CD4-positive, alpha-beta T cell treated with Interleukin-4 for 4 hours (primary cell): ENCODE measurements around the gene DYNLT3.

Experiments
- DNase-seq: peaks from one replicate; pipeline ENCODE4 v3.0.0-alpha.2; 2020

DYNLT3 gene

DNA sequence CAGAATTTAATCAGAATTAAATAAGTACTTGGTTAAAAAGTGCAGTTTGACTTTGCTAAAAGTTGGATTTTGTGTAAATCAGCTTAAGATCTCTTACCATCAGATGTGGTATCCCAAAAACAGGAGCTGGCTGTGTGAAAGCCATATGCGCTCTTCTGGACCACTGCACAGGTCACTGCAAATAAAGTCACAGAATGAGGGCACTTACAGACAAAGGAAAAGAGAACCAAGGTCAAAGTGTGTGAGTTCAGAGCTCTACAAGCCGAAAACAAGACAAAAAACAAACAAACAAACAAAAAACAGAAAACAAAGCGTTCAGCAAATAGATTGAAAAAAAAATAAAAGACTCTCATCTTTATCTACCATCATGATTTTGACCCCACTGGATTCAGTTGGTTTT is 6.4 kb downstream of the DYNLT3 start:
- no peak for DNase-seq

DNA sequence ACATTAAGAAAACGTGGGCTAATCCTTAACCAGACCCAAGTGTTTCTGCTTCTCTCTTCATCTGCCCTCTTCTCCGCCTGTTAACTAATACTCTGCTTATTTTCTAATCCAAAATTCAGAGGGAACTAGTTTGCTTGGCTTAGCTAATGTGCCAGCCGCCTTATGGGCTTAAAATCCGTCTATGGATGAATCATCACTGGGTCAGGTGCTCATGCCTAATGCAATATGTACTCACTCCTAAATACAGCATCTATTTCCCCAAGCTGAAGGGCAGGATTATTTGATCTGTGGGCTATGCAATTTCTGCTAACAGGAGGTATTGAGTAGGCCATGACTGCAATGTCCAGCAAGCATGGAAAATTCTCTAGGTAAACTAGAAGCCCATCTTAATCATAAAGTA is 12.4 kb downstream of the DYNLT3 start:
- DNase-seq = no peak

DNA sequence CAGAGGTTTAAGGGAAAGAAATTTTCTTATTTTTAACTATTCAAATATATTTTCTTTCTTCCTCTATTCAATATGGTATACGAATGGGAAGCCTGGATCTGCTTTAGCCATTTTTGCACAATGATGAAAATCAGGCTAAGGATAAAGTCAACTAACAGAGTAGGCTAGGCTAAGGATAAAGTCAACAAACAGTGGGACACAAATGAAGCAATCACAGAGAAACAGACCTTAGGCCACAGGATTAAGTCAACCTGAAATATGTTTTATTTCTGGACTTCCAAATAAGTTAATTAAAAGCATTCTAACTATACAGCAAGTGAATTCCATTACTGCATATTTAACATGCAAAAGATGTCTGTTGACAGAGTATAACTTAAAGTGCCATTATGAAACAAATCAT is 17.0 kb downstream of the DYNLT3 start:
- DNase-seq = no peak

DNA sequence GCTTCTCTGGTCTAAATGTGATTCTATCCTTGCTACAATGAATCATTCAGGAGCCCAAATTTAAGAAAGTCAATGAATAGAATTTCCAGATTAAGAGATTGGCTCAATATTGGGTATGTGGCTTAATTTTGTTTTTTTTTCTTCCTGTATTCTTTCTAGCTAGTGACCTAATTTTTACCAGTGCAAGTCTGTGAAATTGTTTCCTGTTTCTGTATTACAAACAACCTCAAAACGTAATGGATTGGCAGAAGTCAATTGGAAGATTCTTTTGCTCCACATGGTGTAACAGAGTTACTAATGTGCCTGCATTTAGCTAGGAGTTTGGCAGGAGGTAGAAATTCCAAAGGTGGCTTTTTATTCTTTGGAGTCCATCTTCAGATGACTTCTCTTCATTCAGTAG is 17.6 kb downstream of the DYNLT3 start:
- no peak for DNase-seq

DNA sequence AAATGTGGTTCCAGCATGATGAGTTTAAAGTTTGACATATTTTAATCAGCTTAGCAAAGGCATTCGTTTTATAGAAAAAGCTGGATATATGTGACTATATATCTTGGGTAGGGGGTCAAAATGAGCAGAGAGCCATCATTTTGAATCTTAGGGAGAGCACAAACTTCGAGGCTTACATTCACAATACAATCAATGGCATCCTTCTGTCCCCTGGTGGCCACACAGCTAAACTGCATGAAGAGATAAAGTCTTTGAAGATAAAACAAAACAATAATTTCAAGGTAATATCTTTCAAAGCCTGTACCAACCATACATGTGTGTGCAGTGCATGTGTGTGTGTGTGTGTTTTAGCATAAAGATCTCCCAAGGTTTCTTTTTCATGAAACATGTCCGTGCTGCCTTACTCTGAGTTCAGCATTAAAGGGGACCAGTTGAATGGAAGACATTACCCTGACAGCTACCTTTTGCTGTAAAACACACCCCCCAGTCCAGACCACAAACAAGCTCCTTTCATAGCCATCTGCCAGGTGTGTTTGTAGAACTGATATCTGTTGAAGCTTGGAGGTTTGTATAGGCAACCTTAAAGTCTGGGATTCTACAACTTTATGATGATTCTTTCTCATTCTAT is 22.0 kb downstream of the DYNLT3 start:
- DNase-seq = peak; percentile 59

DNA sequence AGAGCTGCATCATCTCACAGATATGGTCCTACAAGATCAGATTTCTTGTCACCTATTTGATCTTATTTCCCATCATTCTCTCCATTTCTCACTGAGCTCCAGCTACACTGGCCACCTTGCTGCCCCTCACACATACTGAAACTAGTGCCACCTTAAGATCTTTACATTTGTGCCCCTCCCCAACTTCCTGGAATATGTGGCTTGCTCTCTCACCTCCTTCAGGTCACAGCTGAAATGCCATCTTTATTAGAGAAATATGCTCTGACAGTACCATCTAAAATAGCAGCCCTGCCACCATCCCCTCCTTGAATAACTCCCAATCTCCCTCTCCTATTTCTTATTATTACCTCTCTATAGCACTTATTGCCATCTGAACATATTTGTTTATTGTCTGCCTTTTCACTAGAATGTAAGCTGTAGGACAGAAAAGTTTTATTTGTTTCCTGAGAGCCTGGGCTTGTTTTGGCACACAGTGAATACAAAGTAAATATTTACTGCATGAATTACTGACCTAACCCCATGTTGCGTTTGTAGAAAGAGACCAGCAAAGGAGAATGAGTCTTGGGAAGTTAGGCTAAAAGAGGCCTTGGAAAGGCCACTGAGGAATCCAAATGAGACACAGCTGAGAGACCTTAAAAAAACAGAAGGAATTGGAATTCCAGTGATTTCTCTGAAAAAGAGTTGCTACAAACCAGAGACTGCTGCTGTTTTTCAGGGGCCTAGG is 22.7 kb downstream of the DYNLT3 start:
- DNase-seq = no peak

DNA sequence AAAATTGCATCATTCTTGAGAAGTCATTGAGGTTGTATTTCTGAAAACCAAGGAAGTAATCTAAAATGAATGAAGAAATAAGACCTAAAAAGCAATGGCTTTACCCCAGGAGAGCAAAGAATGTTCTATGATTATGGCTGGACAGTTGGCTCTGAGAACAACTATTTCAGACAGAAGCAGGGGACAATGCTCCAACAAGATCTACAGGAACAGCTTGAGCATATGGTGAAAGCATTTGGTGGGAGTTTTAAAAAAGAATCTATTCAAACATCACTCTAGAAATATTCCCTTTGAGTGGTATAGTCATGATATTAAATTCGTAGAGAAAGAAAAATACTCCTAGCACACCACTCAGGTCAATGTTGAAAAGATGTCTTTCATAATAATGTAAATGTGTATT is 26.7 kb downstream of the DYNLT3 start:
- DNase-seq = no peak

DNA sequence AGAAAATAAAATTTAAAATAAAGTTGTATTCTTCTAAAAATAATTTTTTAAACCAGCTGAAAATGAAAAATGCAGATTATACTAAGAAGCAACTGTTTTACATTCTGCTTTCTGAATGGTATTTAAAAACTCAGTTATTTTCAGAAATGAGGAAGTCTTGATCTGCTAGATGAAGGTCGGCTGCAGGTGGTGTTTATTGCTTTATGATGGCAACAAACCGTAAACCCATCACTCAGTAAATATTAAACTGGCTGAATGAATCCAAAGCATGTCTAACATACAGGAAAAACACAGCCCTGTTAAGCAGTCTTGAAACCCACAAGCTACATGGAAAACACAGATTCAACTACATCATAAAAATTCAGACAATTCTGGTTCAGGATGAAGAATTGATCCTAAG is 29.3 kb downstream of the DYNLT3 start:
- no peak for DNase-seq

DNA sequence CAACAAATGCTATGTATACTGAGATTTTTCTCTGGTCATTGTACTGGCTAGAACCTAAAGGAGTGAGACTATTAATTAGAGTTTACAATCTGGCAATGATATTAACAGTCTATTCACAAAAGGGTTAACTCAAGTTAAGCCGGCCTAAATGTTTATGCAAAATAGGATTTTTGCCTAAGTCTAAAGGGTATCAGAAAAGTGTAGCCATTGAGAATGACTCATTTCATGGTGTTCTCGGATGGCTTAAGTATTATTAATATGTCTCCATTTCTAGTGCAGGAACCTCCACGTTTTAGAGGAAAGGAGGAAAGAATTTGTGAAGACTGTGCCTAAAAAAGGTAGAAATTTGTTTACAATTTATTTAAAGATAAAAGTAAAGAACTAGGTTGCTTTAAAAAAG is 29.8 kb downstream of the DYNLT3 start:
- no peak for DNase-seq

DNA sequence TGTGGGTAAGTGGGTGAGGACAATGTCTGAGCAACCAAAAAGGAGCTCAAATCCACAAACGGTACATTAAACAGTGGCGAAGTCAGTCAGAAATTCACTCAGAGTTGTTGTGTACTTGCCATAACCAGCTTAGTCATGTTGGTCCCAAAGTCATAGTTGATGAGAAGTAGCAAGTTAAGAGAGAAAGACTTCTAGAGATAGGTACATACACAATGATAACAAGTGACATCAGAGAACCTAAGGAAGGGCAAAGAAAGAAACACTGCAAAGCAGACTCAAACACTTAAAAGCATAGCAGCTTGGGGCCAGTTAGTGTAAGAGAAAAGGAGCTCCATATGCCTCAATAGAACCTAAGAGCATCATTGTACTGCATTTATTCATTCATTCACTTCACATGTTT is 30.2 kb downstream of the DYNLT3 start:
- no peak for DNase-seq

DNA sequence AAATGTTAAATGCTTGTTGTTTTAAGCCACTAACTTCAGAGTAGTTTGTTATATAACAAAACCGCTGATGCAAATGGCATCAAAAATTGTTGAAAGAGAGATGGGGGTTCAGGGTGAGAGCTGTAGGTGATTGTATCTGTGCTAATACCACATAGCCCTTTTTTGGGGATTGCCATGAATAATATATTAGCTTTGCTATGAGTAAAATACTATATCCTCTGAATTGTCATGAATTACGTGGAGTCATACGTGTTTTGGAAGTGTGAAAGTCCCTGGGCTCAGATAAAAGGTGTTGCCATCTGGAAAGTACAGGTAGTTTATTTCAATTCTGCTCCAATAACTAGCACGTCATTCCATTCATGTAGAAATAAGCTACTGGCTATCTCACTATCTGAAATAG is 30.6 kb downstream of the DYNLT3 start:
- DNase-seq = no peak

DNA sequence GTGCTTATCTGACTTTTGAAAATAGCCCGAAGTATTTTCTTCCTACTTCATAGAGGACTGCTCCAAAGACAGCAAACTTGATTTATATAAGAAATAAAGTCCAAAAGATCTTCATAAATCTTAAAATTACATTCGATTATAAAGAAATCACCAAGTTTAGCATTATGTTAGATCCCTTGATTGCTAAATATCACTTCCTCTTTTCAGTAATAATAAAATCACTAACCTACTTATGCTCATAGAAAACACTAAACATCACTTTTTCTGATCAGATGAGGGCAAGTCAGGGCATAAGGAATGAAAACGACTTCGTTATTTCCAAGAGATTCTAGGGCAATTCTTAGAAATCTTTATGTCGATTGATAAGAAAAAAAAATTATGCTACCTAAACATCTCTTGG is 32.0 kb downstream of the DYNLT3 start:
- no peak for DNase-seq

DNA sequence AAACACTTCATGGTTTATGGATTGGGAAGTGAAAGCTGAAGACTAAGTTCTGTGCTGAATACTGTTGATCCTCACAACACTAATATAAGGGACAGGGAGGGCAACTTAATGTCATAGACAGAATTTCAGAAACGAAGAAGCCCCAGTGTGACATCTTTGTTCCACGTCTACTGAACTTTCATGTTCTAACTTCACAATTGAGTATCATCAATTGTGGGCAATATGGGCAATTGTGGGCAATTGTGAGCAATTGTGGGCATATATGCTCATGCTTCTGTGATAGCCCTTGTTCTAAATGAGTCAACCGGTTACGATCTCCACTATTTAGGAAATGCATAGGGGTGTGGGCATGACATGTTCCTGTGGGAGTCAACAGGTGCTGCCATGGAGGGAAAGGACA is 33.8 kb downstream of the DYNLT3 start:
- no peak for DNase-seq

DNA sequence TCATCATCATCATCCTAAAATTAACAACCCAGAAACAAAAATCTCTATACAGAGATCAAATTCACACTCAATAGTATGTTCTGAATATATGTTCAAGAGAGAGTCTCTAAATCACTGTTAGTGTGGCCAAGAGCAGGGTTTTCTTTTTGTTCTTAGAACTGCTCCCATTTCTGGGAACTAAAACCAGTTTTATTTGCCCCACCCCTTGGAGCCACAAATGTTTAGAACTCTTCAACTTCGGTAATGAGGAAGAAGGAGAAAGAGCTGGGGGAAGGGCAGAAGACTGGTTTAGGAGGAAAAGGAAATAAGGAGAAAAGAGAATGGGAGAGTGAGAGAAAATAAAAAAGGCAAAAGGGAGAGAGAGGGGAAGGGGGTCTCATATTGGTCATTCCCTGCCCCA is 35.3 kb downstream of the DYNLT3 start:
- no peak for DNase-seq

DNA sequence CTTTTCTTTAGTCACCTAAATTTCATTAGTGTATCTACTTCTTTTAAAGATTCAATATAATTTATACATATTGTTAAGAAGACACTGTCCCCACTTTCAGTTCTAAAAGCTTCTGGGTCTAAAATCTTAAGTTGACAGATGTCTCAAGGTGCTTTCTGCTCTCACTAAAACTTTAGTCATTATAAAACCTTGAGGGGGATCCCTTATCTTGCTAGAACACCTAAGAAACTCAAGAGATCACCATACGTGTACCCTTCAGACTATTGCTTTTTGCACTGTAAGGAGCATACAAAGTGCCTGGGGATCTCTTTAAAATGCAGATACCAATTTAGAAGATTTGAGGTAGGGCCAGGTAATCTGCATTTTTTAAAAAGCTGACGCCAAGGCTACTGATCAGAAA is 37.4 kb downstream of the DYNLT3 start:
- no peak for DNase-seq

DNA sequence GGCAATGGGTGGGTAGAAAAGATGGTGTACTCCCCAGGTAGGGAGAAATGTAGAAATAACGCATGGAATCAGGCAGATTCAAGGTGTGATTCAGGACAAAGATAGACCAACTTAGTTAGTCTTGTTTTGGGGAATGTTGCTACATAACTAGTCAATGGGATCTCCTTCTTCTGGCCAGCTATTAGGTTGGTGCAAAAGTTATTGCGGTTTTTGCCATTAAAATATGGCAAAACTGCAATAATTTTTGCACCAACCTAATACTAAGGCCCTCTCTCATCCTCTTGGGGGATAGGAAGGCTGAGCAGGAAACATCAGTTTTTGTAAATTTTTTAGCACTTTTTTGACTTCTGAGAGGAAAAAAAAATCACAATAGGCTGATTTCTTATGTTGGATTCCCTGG is 44.3 kb downstream of the DYNLT3 start:
- no peak for DNase-seq

DNA sequence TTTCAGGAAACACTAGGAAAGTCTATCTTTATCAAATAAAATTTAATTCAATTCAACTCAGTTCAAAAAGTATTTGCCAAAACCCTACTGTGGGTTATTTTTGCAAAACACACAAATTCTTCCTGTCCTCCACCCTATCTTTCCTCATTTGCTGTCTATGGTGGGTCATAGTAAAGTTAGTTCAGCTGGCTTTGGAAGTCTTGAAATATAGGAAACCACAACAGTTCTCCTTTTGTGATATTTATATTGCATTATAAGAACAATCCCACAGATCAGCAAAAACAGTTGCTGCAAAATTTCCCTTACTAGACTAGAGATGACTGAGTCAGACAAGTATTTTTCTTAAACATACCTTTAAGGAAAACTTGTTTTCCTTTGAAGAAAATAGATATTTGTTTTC is 45.3 kb downstream of the DYNLT3 start:
- DNase-seq = no peak

DNA sequence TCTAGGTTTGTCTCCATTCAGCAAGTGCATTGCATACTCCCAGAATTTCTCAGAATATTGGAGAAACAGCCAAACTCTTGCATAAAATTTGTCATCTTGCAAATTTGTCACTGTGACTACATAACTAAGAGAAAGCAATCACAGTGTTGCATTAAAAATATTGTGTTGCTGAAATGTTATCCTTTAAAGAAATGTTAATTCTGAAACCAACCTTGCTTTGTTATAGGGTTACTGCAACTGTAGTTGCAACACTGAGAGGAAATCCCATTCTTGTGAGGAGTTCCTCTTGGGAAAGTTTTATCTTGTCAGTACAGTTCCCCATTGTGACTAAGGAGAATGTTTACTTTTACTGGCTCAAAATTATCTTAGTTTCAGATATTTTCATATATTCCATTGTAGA is 46.7 kb downstream of the DYNLT3 start:
- DNase-seq = no peak

DNA sequence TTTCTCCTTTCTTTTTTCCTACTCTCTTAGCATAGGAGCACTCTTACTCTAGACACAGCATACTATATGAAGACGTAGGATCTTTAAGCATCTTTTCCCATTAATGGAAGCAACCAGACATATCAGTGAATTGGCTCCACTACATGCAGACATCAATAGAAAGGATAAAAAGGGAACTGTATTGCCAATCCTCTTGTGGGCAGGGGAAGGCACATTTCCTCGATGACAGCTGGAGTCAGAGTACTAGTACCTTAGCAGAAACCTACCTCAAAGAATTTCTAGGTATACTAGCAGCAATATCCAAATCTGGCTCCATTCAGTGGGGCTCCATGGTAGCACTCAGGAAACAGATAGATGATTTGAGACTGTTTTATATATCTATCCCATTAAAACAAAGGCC is 47.4 kb downstream of the DYNLT3 start:
- DNase-seq = no peak

DNA sequence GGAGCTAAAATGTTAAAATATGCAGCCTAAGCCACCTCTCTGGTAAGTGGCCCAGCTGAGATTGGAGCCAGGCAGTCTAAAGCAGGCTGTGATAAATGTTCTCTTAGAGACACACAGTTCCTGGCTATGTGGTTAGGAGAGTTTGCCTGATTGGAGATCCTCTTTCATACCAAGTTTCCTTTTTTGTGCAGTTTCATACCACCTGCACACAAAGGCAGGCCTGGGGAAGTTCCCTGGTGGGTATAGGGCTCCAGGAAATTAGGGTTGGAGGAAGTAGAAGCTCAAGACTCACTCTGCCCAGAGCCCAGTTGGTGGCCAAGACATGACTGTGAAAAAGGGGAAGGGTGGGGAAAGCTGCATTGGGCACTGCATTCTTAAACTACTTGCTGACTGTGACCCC is 50.6 kb downstream of the DYNLT3 start:
- no peak for DNase-seq

DNA sequence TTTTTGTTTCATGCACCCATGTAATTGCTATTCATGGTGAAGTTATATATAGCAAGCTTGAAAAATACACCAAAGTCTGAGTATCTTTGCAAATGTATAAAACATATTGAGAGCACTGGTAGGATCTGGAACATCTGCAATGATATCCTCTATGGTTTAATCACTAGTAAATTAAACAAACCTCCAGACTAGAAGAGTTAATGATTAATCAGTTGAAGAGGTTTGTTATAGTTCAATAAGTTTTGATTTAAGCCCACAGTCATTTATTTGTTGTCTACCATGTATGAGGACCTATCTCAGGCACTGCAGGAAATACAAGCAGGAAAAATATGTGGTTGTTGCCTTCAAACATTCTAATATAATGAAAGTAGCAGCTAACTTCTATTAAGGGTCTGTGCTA is 51.1 kb downstream of the DYNLT3 start:
- no peak for DNase-seq
